Stimulated activated naive CD4-positive, alpha-beta T cell treated with Interleukin-2 at 50 U/mL for 16 hours (primary cell): ENCODE measurements around the gene XPO5.
"Not testable (repeated sequence)": the region's sequence is repeated elsewhere in the genome, so short reads cannot be mapped to it uniquely, and the experiment has no call there.

ENCODE experiments used
- DNase-seq: peaks from one replicate; lab custom pipeline; 2025; lab: John Stamatoyannopoulos, UW

XPO5 gene

GRCh38 chr6:43575772-43576551 lies at the start of gene XPO5, which contains the start of gene POLH:
Gene XPO5, minus strand, starts transcription at chr6:43576038. Its CDS starts 174 bp downstream, at chr6:43575864.
Gene POLH, plus strand, starts transcription at chr6:43576185. Its CDS starts 6,135 bp downstream, at chr6:43582320.
- DNase-seq, result peak; percentile 91

- DNase-seq, result no peak
Observed at GRCh38 chr6:43625393-43625992, 49.7 kb upstream of the XPO5 start.

GRCh38 chr6:43624786-43625288 lies 49.0 kb upstream of the XPO5 start:
- no peak for DNase-seq

GRCh38 chr6:43623880-43624785 lies 48.3 kb upstream of the XPO5 start:
- DNase-seq, result no peak

GRCh38 chr6:43622541-43622940 lies 46.7 kb upstream of the XPO5 start:
- no peak for DNase-seq

- DNase-seq, result no peak
Observed at GRCh38 chr6:43621836-43622180, 46.0 kb upstream of the XPO5 start.

- no peak for DNase-seq
Observed at GRCh38 chr6:43621078-43621835, 45.4 kb upstream of the XPO5 start.

- no peak for DNase-seq
Observed at GRCh38 chr6:43616725-43617472, 41.1 kb upstream of the XPO5 start.

- no peak for DNase-seq
Observed at GRCh38 chr6:43614396-43614730, 38.5 kb upstream of the XPO5 start.

- no peak for DNase-seq
Observed at GRCh38 chr6:43613721-43614395, 38.0 kb upstream of the XPO5 start.

GRCh38 chr6:43610431-43610830 lies 34.6 kb upstream of the XPO5 start:
- DNase-seq, result no peak

- DNase-seq, result no peak
Observed at GRCh38 chr6:43609402-43609801, 33.6 kb upstream of the XPO5 start.

- DNase-seq, result no peak
Observed at GRCh38 chr6:43608807-43609206, 33.0 kb upstream of the XPO5 start.

GRCh38 chr6:43608310-43608763 lies 32.5 kb upstream of the XPO5 start:
- DNase-seq, result peak; percentile 50

GRCh38 chr6:43606019-43606418 lies 30.2 kb upstream of the XPO5 start:
- no peak for DNase-seq

- DNase-seq, result no peak
Observed at GRCh38 chr6:43604174-43604573, 28.3 kb upstream of the XPO5 start.

- DNase-seq, result no peak
Observed at GRCh38 chr6:43600595-43600994, 24.8 kb upstream of the XPO5 start.

- DNase-seq, result no peak
Observed at GRCh38 chr6:43593938-43594337, 18.1 kb upstream of the XPO5 start.

- DNase-seq, result not testable (repeated sequence)
Observed at GRCh38 chr6:43589564-43589963, 13.7 kb upstream of the XPO5 start.

GRCh38 chr6:43588194-43588593 lies 12.4 kb upstream of the XPO5 start:
- DNase-seq, result no peak
